Liver (tissue), 2 donors: ENCODE results near the gene GRAP2.

Experiments used
- CTCF ChIP-seq: fragments of 150-350 bp; IDR thresholded peaks from 2 replicates; pipeline ENCODE4 v1.5.1; 2017; ENCODE audit warnings: improper control_type of control experiment, low read depth, low read length; ENCODE audit not compliant: missing input control
- MAX ChIP-seq: IDR thresholded peaks from 2 replicates; pipeline ENCODE4 v1.6.1; 2016; ENCODE audit warnings: antibody characterized with exemption
- donor health status: healthy.

GRCh38 chr22:40018051-40018450 lies 117.2 kb downstream of the GRAP2 start:
- TF ChIP-seq CTCF (no peak), MAX (no peak)
